HG03469 (cell line): Measurements from ENCODE around the gene PIK3R3.
"Not testable (repeated sequence)": the region's sequence is repeated elsewhere in the genome, so short reads cannot be mapped to it uniquely, and the experiment has no call there.

Experiments used
- ATAC-seq: cut with Tn5 transposase; IDR thresholded peaks from one replicate; pipeline ENCODE4 v1.9.1; 2021; ENCODE audit warnings: mild to moderate bottlenecking, moderate library complexity, moderate number of reproducible peaks; ENCODE audit not compliant: unreplicated experiment

Gene PIK3R3

DNA sequence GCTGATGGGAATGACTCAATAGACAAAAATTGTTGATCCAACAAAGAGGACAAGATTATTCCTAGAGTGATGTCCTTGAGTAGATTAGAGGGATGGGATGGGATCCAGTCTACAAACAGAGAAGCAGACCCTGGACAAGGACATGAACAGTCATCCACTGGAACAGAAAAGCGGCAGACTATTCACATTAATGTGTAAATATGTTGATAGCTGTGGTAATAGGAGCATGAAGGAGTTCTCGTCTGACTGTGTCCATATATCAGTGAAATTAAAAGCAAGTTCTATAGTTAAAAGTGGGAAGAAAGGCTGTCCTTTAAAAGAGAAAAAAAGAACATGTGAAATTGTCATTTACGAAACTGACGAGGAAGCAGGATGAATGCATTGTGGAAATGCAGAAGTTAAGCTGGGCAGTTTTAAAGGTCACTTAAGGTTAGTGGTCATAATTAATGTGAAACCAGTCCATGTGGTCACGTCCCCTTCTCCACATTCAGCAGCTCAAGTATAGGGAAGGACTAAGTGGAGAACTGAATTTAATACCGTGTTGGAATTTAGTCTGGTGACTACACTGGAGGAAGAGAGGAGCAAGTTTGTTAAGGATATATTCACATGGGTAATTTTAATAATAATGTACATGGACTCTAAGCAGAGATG lies 62.1 kb downstream of the PIK3R3 start:
- ATAC-seq, result no peak

DNA sequence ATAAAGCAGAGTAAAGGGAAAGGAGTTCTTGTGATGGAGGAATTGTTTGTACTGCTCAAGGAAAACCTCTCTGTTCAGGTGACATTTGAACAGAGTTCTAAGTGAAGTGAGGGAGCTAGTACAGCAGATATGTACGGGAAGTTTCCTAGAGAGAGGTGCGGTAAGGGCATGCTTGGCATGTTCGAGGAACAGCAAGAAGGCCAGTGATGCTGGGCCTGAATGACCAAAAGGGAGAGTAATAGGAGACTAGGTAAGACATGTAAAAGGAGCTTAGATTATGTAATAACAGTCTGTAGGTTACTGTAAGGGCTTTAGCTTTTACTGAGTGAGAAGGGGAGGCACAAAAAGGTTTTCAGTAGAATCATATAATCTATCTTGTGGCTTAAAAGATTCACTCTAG lies 63.9 kb downstream of the PIK3R3 start:
- no peak for ATAC-seq

DNA sequence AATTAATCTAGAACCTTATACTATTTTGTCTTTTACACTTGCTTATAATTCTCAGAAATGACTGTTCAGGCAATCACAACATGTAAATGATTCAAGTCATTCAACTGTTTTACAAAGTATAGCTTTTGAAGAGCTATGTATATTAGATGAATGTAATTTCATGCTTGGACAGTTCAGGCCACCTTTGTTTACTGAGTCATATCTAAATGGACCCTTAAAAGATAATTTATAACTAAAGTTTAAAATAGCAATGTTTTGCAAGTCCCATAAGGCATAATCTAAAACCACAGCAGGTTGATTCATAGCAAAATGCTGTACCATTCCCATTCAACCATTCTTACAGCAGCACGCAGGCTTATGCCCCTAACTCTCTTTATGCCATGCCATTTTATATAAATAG lies 64.8 kb downstream of the PIK3R3 start:
- no peak for ATAC-seq

- ATAC-seq, result no peak
Measured at GRCh38 chr1:46065405-46065804, 67.0 kb downstream of the PIK3R3 start.

GRCh38 chr1:46064708-46065107 lies 67.7 kb downstream of the PIK3R3 start:
- ATAC-seq, result no peak

DNA sequence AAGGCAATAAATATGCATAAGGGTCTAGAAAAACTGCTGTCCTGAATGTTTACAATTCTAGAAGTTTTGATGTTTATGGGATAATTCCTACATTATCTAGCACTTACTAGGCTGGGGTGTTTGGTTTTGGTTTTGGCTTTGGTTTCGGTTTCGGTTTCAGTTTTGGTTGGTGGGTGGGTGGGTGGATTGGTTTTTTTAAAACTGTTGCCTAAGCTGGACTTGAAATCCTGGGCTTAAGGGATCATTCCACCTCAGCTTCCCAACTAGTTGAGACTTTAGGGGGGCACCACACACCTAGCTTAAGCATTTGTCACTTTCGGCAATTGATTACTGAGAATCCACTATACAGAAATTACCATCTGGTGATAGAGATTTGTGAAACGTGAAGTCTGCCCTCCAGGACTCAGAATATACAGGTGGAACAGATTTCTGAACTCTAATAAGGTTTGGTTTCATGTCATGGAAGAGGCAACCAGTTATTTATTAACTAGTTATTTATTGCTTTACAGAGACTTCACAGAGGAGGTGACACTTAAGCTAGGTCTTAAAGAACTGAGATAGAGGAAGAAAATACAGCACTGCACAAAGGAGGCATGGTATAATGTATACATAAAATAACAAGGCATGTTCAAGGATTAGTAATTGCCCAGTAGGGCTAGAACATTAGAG lies 69.6 kb downstream of the PIK3R3 start:
- no peak for ATAC-seq

GRCh38 chr1:46061146-46061545 lies 71.3 kb downstream of the PIK3R3 start:
- no peak for ATAC-seq

GRCh38 chr1:46058936-46059335 lies 73.5 kb downstream of the PIK3R3 start:
- no peak for ATAC-seq

GRCh38 chr1:46057781-46058180 lies 74.6 kb downstream of the PIK3R3 start:
- ATAC-seq, result no peak

GRCh38 chr1:46057215-46057614 lies 75.2 kb downstream of the PIK3R3 start:
- ATAC-seq, result not testable (repeated sequence)

DNA sequence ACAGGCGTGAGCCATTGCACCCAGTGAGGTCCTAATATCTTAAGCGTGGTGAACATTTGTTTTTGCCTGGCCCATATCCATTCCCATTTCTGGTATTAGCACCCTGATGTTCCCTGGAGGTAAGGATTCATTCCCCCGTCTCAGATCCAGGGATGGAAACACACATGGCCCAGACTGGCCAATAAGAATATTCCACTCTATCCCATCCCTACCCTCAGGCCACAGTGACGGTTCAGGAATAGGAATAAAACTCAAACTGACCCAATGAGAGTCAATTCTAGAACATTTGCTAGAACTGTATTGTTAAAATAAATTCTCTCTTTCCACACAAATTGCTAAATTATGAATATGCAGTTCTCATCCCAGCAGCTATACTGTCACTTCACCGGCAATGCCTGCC lies 76.1 kb downstream of the PIK3R3 start:
- no peak for ATAC-seq

DNA sequence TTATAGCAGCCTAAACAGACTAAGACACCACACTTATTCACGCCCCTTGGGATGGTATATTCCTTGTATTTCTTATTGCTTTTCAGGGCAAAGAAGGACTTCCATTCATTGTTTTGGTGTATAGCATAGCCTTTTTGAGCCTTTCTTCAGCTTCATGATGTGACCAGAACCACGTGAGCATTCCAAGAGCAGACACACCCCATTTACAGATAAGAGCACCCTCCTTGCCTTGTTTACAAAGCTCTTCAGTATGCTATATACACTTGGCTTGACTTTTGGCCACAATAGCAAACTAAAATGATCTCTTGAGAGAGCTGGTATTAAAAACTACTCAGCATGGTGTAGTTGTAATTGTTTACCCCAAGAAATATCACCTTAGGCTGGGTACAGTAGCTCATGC lies 78.7 kb downstream of the PIK3R3 start:
- ATAC-seq, result no peak

GRCh38 chr1:46044116-46044515 lies 88.3 kb downstream of the PIK3R3 start:
- ATAC-seq, result no peak

- ATAC-seq, result peak; percentile 83
Measured at GRCh38 chr1:46043458-46044017, 88.9 kb downstream of the PIK3R3 start.

DNA sequence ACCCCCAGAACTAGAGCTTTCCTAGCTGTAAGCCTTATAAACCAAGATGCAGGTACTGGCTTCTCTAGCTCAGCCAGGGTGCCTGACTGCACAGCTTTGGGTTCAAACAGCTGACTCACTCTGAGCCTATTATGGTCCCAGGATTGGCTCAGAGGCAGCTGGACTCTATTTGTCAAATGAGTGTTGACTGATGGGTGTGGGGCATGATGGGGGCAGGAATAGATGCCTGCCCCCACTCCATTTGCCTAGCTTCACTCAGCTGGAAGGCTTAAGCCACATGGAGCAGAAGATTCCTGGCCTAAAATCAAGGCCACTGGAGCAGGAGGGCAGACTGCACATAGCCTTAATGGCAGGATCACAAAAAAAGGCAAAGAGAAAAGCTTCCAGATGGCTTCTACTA lies 90.5 kb downstream of the PIK3R3 start:
- no peak for ATAC-seq

- no peak for ATAC-seq
Measured at GRCh38 chr1:46041551-46041950, 90.9 kb downstream of the PIK3R3 start.

- ATAC-seq, result no peak
Measured at GRCh38 chr1:46039571-46040052, 92.8 kb downstream of the PIK3R3 start.

GRCh38 chr1:46036894-46037839 lies 95.3 kb downstream of the PIK3R3 start:
- ATAC-seq, result no peak

DNA sequence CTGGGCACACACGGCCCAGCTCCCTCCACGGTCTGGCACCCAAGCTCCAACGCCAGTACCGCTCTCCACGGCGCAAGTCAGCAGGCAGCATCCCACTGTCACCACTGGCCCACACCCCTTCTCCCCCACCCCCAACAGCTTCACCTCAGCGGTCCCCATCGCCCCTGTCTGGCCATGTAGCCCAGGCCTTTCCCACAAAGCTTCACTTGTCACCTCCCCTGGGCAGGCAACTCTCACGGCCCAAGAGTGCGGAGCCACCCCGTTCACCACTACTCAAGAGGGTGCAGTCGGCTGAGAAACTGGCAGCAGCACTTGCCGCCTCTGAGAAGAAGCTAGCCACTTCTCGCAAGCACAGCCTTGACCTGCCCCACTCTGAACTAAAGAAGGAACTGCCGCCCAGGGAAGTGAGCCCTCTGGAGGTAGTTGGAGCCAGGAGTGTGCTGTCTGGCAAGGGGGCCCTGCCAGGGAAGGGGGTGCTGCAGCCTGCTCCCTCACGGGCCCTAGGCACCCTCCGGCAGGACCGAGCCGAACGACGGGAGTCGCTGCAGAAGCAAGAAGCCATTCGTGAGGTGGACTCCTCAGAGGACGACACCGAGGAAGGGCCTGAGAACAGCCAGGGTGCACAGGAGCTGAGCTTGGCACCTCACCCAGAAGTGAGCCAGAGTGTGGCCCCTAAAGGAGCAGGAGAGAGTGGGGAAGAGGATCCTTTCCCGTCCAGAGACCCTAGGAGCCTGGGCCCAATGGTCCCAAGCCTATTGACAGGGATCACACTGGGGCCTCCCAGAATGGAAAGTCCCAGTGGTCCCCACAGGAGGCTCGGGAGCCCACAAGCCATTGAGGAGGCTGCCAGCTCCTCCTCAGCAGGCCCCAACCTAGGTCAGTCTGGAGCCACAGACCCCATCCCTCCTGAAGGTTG lies 97.6 kb downstream of the PIK3R3 start:
- ATAC-seq, result no peak
